Kidney glomerular epithelial cell (primary cell): ENCODE results near the gene CUL4B.
"Not testable (repeated sequence)": the region's sequence is repeated elsewhere in the genome, so short reads cannot be mapped to it uniquely, and the experiment has no call there.

Source experiments
- DNase-seq: peaks from one replicate; lab custom pipeline; 2025; lab: John Stamatoyannopoulos, UW

Gene CUL4B

DNA sequence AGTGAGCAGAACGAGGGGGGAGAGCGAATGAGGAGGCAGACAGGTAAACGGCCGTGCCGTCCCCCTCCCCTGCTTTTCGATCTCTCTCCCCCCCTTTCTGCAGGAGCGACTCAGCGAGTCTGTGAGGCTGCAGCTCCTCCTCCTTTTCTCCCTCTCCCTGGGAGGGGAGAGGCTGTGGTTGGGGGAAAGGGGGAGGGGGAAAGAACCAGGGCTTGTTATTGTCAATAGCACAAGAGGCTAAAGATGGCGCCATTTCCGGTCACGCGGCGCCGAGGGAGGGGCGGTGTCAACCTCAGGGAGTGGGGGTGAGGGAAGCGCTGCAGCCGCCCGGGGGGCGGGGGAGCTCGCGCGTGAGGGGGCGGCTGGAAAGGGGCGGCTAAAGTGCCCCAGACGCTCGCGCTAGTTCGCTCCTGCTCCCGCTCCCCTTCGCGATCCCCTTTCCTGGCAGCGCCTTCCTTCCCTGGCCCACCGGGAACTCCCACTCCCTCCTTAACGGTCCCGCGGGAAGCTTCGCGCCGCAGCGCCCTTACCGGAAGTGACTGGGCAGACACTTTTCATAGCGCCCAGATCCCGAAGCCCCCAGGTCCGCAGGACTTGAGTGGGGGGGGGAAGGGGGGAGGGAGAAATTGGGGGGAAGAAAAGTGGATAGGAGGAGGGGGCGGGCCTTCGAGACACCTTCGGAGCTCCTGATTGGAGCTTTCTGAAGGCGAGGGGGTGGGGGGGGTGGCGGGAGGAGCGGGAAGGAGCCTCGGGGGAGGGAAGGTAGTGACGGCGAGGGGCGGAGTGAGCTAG is at the start of gene CUL4B:
Gene CUL4B, minus strand, starts transcription at position 121 of the 792 bp plus-strand sequence. CDS start 324 bp downstream, outside the sequence.
- DNase-seq = peak; percentile 67

DNA sequence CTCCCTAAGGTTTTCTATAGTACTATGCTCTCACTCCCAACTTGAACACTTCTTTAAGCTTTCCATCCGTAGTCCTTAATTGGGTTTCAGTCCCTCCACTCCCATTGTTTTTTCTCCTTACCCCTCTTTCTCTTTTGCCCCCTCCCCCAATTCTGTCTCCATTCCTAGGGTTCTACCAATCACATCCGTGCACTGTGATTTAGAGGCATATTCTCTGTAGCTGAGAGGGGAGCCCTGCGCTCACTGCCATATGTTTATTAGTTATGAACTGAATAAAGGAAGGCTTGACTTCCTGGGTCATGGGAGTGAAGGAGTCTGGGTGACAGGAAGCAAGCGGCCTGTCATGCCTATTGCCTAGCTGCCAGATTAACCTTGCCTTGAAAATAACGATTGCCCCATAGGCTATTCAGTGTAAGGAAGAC is 43.6 kb upstream of the CUL4B start:
- DNase-seq = no peak

DNA sequence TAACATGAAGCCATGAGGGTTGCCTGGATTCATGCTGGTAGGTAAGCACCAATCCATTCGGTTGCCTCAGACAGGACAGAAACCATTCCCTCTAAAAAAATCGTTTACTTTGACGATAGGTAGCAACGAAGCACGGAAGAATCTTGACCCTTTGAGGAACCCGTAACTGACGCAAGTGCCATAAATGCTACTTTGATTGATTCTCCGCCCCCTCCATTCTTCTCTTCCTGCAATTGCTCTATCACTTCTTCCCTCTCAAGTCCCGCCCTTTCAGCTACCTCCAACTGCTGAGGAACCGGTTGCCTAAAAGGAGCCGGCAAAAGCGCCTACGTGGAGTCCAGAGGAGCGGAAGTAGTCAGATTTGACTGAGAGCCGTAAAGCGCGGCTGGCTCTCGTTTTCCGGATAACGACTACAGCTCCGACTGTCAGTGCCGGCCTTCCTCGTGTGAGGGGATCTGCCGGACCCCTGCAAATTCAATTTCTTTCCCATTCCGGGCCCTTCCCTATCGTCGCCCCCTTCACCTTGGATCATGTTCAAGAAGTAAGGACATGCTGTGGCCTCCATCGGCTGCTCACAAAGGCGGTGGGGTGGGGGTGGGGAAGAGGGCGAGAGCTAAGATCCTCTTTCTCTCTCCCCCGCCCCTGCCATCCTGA is 43.1 kb upstream of the CUL4B start, which contains the start of gene MCTS1:
Gene MCTS1, plus strand, starts transcription at position 395 of the 654 bp plus-strand sequence. Its CDS starts 136 bp downstream, at position 531.
- DNase-seq = peak; percentile 93

DNA sequence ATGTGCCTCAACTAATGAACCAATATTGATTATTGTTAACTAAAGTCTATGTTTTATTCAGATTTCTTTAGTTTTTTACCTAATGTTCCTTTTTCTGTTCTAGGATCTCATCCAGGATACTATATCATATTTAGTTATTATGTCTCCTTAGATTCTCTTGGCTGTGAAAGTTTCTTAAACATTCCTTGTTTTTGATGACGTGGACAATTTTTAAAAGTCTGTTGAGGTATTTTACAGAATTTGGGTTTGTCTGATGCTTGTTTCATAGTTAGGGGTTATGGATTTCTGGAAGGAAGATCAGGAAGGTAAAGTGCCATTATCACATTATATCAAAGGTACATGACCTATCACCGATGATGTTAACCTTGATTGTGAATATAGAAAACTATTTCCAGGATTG is 24.9 kb upstream of the CUL4B start:
- DNase-seq = no peak

DNA sequence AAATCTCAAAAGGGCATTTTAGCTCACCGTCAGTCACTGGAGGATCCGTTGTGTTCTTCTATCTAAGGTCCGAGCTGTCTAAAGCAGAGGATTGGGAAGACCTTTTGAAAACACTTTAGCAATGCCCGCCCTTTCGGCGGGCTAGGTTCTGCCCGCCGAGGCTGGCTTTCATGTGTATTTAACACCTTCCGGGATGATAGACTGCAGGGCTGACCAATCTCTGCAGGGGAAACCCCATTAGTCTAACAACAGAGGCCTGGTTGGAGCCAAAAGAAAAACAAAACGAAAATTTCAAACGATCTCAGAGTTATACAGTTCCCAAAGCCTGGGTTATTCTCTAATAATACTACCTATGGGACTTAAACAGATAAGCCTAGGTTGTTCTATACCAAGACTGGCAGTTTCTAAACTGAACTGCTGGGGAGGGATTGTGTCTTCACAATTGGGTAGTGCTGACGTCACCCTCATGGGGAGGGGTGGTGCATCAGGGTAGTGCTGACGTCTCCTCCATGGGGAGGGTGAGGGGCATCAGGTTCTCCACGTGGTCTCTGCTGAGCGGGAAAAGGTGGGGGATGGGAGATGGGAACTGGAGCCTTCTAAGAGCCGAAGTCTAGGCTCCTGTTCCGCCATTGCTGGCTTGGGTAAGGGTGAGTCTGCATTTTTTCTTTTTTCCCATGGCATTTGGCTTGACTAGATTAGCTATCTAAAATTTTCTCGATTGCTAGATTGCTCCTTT is 14.8 kb upstream of the CUL4B start:
- DNase-seq = no peak

DNA sequence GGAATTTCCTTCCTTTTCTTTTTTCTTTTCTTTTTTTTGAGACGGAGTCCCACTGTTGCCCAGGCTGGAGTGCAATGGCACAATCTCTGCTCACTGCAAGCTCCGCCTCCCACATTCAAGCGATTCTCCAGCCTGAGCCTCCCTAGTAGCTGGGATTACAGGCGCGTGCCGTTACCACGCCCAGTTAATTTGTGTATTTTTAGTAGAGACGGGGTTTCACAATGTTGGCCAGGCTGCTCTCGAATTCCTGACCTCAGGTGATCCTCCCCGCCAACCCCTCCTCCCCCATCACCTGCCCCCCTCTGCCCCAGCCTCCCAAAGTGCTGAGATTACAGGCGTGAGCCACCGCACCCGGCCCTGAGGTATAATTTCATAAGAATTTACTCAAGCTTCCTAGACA is 13.0 kb upstream of the CUL4B start:
- DNase-seq = not testable (repeated sequence)

DNA sequence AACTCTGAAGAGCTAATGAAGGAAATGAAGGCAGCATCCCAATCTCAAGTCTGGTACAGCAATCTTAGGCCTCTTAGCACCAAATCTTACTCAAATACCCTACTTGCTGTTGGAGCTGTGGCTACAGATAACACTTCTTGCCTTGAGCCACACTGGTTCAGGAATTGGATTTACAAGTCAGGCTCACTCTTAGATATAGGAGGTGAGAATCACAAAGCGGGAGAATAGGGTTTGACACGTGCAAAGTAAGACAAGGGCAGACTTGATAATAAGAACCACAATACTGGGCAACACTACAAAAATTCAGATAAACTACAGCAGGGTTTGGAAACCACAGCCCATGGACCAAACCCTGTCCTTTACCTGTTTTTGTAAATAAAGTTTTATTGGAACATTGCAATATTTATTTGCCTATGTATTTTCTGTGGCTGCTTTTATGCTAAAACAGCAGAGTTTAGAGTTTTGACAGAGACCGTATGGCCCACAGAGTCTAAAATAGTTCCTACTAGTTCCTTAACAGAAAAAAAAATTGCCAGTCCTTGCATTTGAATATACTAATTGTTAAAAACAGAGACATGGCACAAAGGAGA is 9.3 kb upstream of the CUL4B start:
- DNase-seq = no peak

DNA sequence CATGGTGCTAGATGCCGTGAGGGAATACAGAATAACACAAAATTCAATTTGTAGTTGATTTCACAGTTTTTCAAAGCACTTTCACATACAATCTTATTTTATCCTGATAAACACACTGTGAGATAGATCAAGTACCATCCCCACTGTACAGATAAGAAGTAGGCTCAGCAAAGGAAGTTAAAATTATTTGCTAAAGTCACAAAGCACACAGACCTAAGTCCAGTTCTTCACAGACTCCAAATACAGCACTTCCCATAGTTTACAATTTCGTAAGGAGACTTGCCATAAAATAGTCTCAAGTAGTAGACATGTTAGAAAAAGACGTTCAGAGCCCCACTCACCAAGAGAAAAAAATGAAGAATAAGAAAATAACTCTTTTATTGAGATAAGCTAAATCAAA is 7.8 kb upstream of the CUL4B start:
- DNase-seq = no peak

DNA sequence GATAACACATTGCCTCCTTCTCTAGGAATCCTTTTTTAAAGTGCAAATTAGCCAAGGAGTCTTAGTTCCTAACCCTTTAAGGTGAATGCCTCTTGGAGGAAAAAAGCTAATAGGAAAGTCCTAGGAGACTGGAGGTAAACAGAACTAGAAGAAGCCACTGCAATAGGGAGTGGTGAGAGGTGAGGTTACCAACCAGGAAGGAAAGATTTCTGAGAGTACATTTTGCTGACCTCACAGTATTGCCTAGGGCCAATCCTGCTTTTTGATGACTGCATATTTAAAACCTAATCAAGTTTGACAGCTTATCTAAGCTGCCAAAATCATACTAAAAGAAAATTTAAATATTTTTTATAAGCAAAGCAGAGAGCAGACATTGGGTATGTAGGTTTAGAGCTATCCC is 7.3 kb upstream of the CUL4B start:
- no peak for DNase-seq

DNA sequence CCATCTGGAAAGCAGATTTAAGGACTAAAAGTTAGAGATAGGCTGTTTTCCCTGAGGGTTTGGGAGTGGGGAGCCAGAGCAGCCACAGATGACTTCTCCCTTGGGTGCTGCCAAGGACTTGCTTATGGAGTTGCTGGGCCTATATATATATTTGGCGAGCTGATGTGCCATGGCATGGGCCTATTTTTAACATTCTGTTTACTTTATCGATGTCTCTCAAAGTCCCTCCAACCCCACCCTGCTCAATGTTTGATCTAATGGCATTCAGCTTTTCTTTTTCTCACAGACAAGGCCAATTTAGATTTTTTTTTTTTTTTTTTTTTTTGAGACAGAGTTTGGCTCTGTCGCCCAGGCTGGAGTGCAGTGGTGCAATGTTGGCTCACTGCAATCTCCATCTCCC is 6.1 kb upstream of the CUL4B start:
- DNase-seq = no peak

DNA sequence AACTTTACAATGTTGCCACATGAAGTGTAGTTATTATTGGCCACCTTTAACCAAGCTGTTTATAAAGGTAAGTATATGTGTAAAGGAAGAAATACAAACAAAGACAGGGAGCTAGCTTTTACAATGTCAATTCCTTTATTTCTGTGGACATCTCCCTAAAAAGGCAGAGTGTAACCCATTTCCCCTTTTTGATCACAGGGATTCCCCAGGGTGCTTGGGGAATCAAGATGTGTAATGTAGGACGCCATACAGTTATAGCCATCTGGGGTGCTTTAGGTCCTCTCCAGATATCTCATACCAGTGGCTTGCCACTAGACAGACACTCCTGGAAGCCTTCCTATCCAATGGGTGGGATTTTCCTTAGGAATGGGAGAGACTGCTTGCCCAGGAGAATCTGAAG is 4.2 kb upstream of the CUL4B start:
- DNase-seq = no peak

DNA sequence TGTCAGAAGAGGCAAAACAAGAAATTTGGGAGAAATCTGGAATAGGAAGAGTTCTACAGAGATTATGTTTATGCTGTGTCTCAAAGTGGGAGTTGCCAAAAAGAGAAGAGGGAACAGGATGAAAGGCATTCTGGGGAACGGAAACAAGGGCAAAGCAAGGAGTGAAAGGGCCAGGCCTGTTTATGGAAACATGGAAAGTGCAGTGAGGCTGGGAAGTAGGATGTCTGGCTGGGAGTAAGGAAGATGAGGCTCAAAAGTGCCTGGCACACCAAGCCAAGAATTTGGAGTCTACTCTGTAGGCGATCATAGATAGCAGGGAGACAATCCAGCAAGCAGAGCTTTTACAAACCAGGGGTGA is 1.8 kb upstream of the CUL4B start:
- no peak for DNase-seq

DNA sequence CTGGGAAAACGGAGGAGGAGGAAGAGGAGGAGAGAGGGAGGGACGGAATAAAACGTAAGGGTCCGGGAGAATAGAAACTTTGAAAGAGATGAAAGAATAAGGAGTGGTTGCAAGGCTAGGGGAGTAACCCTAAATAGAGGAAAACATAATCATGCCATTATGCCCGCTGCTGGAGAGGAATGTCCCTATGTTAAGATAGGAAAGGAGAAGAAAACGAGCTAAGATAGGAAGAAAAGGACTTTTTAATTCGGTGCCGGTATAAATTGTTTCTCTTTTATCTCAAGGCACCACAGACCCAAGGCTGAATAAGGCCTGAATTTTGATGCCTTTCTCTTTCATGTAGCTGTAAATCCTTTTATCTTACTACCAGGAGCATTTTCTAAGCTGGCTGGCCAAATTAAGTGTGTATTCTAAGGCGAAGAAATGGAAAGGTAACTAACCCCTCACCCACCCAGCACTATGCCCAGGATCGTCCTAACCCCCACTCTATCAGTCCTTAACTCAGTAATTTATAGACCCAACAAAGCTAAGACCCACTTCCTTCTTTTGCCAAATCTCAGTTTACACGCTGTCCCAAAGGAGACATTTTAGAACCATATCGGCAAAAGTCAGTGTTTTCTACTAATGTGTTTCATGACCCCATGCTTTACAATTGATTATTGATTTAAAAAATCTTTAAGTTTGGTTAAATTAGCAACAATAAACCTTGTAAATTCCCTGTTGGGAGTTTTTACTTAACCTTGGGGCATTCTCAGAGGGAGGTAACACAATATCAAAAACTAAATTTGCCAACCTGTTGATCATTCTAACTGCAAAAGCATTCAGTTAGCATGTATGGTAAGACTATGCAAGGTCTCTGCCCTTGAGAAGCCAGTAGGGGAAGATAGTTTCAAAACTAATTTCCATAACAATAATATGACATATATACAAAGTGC is 1.1 kb upstream of the CUL4B start:
- no peak for DNase-seq

DNA sequence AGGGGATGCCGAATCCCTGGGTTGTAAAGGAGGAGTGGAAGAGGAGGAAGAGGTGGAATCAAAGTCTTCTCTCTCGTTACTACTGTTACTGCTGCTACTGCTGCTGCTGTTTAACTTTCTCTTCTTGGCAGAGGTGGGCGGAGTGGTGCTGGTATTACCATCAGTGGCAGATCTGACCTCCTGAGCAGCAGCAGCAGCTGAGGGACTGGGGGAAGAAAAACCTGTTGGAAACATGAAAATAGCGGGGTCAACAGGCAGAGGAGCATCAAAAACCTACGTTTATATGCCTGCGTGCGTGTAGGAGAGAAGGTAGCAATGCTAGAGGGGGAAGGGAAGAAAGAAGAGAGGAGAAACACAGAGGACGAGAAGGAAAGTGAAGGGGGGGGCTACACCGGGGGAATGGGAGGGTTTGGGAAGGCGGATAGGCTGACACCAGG is 339 bp downstream of the CUL4B start:
- DNase-seq = peak; percentile 67

DNA sequence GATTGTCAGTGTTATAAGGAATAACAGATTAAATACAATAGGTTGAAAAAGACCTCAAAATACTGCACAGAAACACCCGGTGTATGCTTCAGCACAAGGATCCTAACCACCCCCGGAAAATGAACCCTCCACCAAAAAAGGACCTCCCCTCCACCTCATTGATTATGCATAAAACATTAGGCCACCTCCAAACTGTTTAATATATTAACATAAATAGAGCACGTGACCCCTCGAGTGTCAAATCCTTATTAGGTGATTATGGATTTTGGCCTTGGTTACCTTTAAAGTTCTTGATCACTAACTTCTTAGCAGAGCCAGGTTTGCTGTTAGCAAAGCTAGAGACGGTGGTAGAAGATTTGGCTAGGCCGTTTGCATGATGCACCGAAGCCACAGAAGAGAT is 958 bp downstream of the CUL4B start:
- no peak for DNase-seq

DNA sequence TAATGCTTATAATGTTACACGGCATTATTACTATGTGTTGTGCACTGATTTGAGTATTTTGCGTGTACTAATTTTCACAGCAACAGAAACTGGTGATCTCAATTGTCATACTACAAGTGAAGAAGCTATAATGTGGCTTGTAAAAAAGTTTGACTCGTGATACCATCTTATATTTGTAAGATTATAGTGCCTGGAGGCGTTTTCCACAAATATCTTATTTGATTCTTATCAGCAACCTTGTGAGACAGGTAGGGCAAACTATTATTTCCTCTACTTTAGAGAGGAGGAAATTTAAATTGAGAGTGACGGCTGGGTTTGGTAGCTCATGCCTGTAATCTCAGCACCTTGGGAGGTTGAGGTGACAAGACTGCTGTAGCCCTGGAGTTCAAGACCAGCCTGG is 4.5 kb downstream of the CUL4B start:
- no peak for DNase-seq

DNA sequence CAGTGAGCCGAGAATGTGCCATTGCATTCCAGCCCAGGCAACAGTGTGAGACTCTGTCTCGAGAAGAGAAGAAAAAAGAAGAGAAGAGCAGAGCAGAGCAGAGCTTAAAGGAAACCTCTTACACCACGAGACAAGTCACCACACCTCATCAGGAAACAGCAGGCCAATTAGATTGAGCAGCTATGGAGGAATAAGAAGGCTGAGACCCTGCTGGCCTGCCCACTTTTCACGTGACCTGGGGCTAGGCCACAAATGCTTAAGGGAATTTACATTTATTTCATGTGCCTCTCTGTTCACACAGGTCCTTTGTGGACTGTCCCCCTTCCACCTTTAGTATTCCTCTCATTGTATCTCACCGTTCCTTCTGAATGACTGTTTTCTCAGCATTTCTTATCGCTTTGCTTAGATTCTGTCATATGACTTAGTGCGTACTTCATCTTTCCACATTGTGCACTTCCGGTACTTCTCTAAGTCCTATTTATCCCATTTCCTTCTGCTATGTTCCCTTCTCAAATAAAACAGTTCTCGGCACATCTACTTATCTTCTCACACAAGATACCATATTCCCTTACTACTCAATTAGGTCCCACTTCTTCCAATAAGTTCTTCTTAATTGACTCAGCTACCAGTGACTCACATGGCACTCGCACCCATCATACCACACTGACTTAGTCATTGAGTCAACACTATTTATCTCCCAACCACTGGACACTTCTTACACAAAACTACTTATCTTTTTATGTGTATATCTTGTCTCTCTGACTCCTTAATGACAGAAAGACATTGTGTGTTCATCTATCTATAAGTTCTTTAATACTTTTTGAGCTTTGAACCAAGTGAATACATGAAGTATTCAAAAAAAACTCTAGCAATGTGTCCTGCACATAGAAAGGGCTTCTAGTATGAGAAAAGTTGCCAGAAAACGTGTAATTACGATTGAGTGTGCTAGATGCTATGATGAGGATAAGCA is 11.0 kb downstream of the CUL4B start:
- peak; percentile 67 for DNase-seq

DNA sequence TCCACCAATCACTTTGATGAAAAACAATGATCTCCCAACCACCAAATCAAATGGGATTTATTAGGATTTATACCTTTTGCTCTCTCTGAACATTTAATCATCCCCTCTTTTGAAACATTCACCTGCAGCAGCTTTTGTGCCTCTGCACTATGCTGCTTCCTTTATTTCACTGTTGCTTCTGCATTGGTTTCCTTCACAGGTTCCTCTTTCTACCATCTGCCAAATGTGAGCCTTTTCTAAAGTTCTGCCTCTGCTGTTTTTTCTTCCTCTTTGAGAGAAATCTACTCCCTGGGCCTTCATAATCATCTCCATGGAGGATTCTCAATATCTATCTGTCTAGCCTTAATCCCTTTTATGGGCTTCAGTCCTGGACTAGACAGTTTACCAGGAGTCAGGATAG is 24.7 kb downstream of the CUL4B start:
- no peak for DNase-seq

DNA sequence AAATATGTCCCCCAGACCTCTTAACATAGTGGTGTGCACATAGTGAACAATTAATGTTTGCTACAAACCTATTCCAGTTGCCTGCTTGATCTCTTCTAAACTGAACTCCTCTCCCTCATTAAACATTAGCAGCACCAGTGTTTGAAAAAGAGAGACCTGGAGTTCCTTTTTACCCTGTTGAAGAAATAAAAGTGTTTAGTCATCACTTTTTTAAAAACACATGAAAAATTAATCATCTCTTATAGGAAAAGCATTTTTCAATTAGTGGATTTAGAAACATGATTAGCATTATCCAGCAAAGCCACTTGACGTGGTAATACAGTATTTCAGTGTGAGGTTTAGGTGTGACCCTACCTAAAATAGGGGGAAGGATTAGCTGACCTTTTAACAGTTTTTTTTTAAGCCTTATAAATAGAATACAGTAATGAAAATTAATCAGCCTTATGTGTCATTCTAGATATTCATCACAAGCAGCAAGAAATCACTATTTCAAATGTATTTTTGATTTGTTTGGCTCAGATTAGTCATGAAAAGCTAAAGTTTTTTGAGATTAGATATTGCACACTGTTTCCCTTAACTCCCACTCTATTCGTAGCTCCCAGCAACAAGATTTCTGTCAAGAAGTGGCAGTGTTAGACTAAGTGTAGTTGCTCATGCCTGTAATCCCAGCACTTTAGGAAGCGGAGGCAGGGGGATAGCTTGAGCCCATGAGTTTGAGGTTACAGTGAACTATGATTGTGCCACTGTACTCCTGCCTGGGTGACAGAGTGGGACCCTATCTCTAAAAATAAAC is 26.2 kb downstream of the CUL4B start:
- DNase-seq = no peak
